Nephron (organoid): ENCODE measurements around the gene ELMOD1.
A peak's percentile ranks its signal among the peaks of the same experiment; 100 is the strongest.
"Not testable (repeated sequence)": the region's sequence is repeated elsewhere in the genome, so short reads cannot be mapped to it uniquely, and the experiment has no call there.

Experiments
- H3K27ac Mint-ChIP-seq, 3 experiments: 2 replicates each; pipeline ENCODE4 v1.8.0; 2020; ENCODE audit warnings: mixed read lengths in 3 of 3, mild to moderate bottlenecking in 2 of 3, moderate library complexity in 1 of 3
- H3K27me3 Mint-ChIP-seq: 2 replicates; pipeline ENCODE4 v1.8.0; 2021; ENCODE audit warnings: low read depth, mild to moderate bottlenecking, moderate library complexity, mixed read lengths
- H3K36me3 Mint-ChIP-seq: 2 replicates; pipeline ENCODE4 v1.8.0; 2020; ENCODE audit warnings: low read depth, mixed read lengths
- H3K4me1 Mint-ChIP-seq: 2 replicates; pipeline ENCODE4 v1.8.0; 2020; ENCODE audit warnings: mixed read lengths
- H3K4me3 Mint-ChIP-seq, 3 experiments: 2 replicates each; pipeline ENCODE4 v1.8.0; 2020; ENCODE audit warnings: mild to moderate bottlenecking in 3 of 3, mixed read lengths in 3 of 3, moderate library complexity in 2 of 3
- H3K9me3 Mint-ChIP-seq: 2 replicates; pipeline ENCODE4 v1.8.0; 2020; ENCODE audit warnings: mixed read lengths
- CTCF ChIP-seq, 3 experiments: fragments of 200-600 bp; sonication (generic); IDR thresholded peaks; one replicate each; pipeline ENCODE4 v1.5.0; 2021; ENCODE audit warnings: antibody characterized with exemption in 3 of 3; ENCODE audit not compliant: unreplicated experiment in 3 of 3

ELMOD1 gene

GRCh38 chr11:107577346-107577711 lies 13.6 kb upstream of the ELMOD1 start:
- H3K4me1 Mint-ChIP-seq = peaks cover 8% of the 10 kb centered on the region
- H3K9me3 Mint-ChIP-seq = no peaks in the 10 kb centered on the region
- peak overlapping the region in 1 of 3 experiments; percentile 6 for H3K27ac Mint-ChIP-seq
- H3K36me3 Mint-ChIP-seq = no peaks in the 10 kb centered on the region
- peaks cover 15% of the 10 kb centered on the region for H3K27me3 Mint-ChIP-seq
- no peak overlapping the region for H3K4me3 Mint-ChIP-seq
- no peak for TF ChIP-seq CTCF (IDR thresholded peaks at IDR 0.05; ENCODE audit: unreplicated experiment in 3 of 3)

GRCh38 chr11:107579169-107579568 lies 11.8 kb upstream of the ELMOD1 start:
- H3K9me3 Mint-ChIP-seq, H3K4me3 Mint-ChIP-seq, H3K36me3 Mint-ChIP-seq, H3K27ac Mint-ChIP-seq, H3K4me1 Mint-ChIP-seq: not testable (repeated sequence)
- peaks cover 15% of the 10 kb centered on the region for H3K27me3 Mint-ChIP-seq

- Mint-ChIP-seq H3K27me3 (peaks cover 22% of the 10 kb centered on the region), H3K27ac (no peak overlapping the region), H3K9me3 (no peaks in the 10 kb centered on the region), H3K36me3 (no peaks in the 10 kb centered on the region), H3K4me1 (no peaks in the 10 kb centered on the region), H3K4me3 (no peak overlapping the region)
- TF ChIP-seq CTCF (IDR thresholded peaks at IDR 0.05; ENCODE audit: unreplicated experiment in 3 of 3) = no peak
Measured at GRCh38 chr11:107581147-107581546, 9.8 kb upstream of the ELMOD1 start.

- TF ChIP-seq CTCF (IDR thresholded peaks at IDR 0.05; ENCODE audit: unreplicated experiment in 3 of 3) = no peak
- Mint-ChIP-seq H3K36me3 (no peaks in the 10 kb centered on the region), H3K4me3 (no peak overlapping the region), H3K4me1 (no peaks in the 10 kb centered on the region), H3K9me3 (no peaks in the 10 kb centered on the region), H3K27me3 (peaks cover 36% of the 10 kb centered on the region), H3K27ac (no peak overlapping the region)
Measured at GRCh38 chr11:107583629-107584195, 7.2 kb upstream of the ELMOD1 start.

- Mint-ChIP-seq H3K36me3 (no peaks in the 10 kb centered on the region), H3K9me3 (no peaks in the 10 kb centered on the region), H3K4me3 (peak overlapping the region in 1 of 3 experiments; percentile 34), H3K27ac (no peak overlapping the region), H3K27me3 (peaks cover 68% of the 10 kb centered on the region), H3K4me1 (peaks cover 15% of the 10 kb centered on the region)
- no peak for TF ChIP-seq CTCF (IDR thresholded peaks at IDR 0.05; ENCODE audit: unreplicated experiment in 3 of 3)
Measured at GRCh38 chr11:107587306-107587979, 3.5 kb upstream of the ELMOD1 start.

GRCh38 chr11:107591378-107592230 lies 657 bp downstream of the ELMOD1 start:
- Mint-ChIP-seq H3K27me3 (peaks cover 89% of the 10 kb centered on the region), H3K4me3 (peak overlapping the region; percentile 88 to 89 (median 89)), H3K27ac (peak overlapping the region in 1 of 3 experiments; percentile 64), H3K36me3 (no peaks in the 10 kb centered on the region), H3K4me1 (peaks cover 28% of the 10 kb centered on the region), H3K9me3 (no peaks in the 10 kb centered on the region)
- no peak for TF ChIP-seq CTCF (IDR thresholded peaks at IDR 0.05; ENCODE audit: unreplicated experiment in 3 of 3)
